HuH-7.5 (cell line): ENCODE data around the gene GNAT2.

Experiments
- DNase-seq: peaks from one replicate; pipeline ENCODE4 v3.0.0; 2011; ENCODE audit warnings: low spot score

Gene GNAT2

DNA sequence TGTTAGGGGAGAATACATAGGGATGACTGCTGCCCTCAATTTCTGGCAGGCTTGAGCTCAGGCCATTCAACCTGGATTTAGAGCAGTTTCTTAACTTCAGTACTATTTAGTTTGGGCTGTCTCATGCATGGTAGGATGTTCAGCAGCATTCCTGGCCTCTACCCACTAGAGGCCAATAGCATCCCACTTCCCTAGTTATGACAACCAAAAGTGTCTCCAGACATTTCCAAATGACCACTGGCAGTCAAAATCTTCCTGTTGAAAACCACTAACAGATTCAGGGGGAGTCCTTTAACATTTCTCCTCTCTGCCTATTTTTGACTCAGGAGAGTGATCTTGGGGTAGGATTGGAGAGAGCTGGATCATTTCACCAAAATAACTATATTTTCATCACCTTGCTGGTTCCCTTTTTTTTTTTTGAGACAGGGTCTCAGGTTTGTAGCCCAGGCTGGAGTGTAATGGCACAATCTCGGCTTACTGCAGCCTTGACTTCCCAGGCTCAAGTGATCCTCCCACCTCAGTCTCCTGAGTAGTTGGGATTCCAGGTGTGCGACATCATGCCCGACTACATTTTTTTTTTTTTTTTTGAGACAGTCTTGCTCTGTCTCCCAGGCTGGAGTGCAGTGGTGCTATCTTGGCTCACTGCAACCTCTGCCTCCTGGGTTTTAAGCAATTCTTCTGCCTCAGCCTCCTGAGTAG is 8.7 kb downstream of the GNAT2 start:
- no peak for DNase-seq

DNA sequence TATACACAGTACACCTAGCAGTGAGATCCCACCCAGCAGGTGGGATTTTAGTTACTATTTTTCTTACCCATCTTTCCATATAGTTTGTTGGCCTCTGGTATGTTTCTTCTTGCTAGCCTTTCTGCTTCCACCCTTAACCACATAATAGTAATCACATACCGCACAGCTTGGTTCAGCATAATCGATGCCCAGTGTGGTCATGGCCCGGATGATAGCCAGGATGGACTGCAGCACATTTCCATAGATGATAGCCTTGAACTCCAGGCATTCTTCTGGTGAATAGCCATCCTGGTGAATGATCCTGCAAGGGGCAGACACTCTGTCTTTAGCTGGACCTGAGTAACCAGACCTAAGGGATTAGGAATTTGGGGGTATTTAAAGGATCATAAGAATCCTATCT is 9.5 kb downstream of the GNAT2 start:
- DNase-seq: no peak

- DNase-seq: no peak
Observed at GRCh38 chr1:109605381-109605780, 14.0 kb downstream of the GNAT2 start.

DNA sequence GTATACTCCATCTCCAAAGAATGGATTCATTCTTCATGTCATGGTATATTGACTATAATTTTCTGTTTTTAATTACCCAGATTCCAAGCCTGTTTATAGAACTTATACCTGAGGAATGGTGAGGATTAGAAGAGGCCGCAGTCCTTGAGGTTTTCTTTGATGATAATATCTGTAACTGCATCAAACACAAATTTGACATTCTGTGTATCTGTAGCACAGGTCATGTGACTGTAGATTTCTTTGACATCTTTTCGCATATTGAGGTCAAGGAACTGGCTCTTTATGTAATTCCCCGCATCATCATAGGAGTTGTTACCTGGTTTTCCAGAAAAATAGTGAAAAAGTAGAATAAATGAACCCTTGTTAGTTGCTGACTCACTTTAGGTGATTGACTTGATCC is 16.2 kb downstream of the GNAT2 start:
- no peak for DNase-seq

DNA sequence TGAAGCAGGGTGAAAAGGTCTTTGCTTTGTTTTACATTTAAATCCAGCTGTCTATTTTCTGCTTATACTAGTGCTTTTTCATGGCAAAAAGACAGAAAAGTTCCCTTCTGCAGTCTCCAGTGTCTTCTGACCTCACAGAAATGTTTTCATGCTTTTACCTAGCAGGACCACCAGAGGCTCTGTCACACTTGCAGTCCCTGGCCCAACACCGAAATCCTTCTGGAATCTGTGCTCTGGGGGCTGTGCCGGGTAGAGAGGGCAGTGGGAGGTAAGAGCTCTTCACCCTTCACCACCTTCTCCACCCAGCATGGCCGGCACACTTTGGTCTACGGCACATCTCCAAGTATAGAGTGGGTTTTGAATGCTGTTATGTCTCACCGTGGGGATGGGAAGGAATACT is 20.8 kb downstream of the GNAT2 start:
- no peak for DNase-seq

- DNase-seq: no peak
Observed at GRCh38 chr1:109598156-109598555, 21.3 kb downstream of the GNAT2 start.

GRCh38 chr1:109595531-109595930 is 23.9 kb downstream of the GNAT2 start:
- DNase-seq: no peak

DNA sequence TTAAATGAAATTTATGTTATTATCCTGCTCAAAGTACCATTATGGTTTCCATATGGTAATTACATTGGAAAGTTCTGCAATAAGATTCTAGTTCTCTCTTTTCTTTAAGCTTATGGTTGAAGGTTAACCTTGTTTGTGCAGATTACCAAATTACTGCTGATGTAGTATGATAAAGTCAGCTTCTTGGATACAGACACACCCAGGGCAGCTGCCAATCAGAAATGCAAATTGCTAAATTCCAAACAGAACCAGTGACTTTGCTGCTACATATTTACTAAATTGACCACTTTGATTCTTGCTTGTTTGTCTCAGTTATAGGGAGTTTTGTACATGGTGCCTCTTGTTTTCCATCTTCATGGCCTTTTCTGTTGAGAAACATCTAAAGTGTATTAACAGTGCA is 26.5 kb downstream of the GNAT2 start:
- DNase-seq: no peak

GRCh38 chr1:109589679-109590078 is 29.7 kb downstream of the GNAT2 start:
- no peak for DNase-seq

DNA sequence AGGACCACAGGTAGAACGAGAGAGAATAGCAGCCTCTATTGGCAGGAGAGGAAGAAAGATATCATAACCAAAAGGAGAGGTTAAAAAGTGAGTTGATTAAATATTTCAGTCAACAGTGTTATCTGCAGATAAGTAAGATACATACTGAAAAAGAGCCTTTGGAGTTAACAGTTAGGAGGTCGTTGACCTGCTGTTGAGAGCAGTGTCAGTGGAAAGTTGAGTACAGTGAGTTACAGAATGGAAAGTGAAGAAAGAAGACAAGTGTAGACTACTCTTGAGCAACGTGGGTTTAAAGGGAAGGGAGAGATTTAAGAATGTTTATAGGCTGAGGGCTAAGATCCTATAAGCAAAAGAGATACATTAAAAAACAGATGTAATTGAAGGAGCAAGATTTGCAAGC is 30.2 kb downstream of the GNAT2 start:
- DNase-seq: no peak

GRCh38 chr1:109586055-109586454 is 33.4 kb downstream of the GNAT2 start:
- no peak for DNase-seq

DNA sequence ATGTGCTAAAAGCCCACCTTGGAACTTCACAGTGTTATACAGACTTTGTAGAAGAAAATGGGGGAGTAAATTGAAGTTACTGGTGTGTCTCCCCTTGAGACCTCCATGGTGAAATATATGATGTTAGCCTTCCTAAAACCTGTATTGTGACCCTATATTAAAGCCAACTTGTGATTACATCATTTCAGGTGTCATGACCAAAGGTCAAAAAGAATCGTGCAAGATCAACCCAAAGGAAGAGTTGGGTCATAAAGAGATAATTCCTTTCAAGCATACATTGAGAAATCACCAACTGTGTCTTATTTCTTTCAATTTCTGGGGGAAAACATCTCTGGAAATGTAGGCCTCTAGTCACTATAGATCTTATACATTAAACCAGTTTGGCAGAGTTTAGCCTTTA is 34.6 kb downstream of the GNAT2 start:
- no peak for DNase-seq

DNA sequence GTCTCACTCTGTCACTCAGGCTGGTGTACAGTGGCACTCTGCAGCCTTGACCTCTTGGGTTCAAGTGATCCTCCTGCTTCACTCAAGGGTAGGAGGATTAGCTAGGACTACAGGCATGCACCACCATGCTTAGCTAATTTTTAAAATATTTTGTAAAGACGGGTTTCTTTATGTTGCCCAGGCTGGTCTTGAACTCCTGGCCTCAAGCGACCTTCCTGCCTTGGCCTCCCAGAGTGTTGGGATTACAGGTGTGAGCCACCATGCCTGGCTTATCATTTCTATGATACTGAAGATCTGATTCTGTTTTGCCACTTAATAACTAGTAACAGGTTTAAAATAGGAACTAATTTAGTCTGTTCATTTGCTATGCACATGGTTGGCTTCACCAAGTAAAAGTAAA is 37.4 kb downstream of the GNAT2 start:
- no peak for DNase-seq

DNA sequence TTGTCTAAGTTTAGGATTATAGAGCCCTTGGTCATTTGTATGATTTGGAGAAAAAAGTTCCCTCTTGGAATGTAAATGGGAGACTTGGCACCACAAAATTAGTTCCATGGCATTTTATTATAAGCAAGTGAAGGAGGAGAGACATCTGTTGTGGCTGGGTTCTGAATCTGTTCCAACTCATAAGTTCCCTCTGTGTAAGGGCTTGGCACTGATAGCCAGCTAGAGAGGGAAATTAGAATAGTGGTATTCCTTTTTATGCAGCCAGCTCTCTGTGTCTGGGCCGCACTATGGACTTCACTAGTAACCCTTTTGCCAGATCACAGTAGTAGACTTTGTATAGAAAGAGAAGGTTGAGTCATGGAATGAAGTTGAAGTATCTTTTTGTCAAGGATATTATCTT is 39.9 kb downstream of the GNAT2 start:
- DNase-seq: no peak

DNA sequence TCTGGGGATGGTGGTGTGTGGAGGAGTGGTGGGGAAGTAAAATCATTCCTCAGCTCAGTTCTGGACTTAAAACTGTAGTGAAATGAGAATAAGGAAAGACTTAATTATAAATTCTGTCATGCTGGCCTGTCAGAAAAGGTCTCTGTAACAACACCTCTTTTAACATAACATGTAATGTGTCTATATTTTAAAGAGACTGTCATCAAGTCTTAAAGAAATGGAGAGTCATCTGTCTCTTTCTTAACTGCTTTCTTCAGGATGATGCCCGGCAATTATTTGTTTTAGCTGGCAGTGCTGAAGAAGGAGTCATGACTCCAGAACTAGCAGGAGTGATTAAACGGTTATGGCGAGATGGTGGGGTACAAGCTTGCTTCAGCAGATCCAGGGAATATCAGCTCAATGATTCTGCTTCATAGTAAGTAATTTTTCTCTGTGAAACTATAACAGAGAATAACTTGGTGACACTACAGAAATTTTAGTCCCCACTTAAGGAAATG is 40.4 kb downstream of the GNAT2 start:
- no peak for DNase-seq

- no peak for DNase-seq
Observed at GRCh38 chr1:109573785-109574184, 45.6 kb downstream of the GNAT2 start.

DNA sequence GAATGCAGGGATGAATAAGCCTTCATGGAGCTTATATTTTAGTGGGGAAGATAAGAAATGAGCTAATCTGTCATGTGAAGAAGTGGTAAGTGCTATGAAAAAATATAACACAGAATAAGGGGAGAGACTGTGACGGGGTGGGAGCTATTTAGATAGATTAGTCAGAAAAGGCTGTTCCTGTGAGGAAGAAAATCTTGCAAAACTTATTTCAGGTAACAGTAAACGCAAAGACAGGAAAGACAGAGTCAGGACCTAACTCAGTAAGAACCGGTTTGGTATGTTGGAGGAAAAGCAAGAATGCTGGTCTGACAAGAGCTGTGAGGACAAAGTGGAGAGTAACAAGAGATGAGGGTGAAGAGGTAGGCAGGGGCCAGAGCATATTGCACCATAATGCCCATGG is 49.0 kb downstream of the GNAT2 start:
- DNase-seq: no peak

DNA sequence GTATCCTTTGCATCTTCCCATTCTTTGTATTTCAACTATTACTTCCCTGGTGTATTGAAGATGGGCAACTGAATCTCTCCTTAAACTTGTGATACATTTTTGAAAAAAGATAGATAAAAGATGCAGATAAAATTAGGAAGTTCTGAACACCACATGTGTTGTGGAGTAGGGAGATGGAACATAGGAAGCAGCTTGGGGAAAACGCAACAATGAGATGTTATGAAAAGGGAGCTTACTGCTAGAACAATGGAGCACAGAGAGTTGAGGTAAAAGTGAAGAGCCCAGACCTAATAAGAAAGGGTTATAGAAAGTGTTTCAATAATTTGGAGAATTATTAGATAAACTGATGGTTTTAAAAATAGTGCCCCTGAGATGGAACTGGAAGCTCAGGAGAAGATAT is 50.1 kb downstream of the GNAT2 start:
- DNase-seq: no peak

- DNase-seq: no peak
Observed at GRCh38 chr1:109567877-109568672, 51.3 kb downstream of the GNAT2 start.

GRCh38 chr1:109566982-109567381 is 52.4 kb downstream of the GNAT2 start:
- DNase-seq: no peak

- DNase-seq: no peak
Observed at GRCh38 chr1:109565241-109565640, 54.2 kb downstream of the GNAT2 start.

DNA sequence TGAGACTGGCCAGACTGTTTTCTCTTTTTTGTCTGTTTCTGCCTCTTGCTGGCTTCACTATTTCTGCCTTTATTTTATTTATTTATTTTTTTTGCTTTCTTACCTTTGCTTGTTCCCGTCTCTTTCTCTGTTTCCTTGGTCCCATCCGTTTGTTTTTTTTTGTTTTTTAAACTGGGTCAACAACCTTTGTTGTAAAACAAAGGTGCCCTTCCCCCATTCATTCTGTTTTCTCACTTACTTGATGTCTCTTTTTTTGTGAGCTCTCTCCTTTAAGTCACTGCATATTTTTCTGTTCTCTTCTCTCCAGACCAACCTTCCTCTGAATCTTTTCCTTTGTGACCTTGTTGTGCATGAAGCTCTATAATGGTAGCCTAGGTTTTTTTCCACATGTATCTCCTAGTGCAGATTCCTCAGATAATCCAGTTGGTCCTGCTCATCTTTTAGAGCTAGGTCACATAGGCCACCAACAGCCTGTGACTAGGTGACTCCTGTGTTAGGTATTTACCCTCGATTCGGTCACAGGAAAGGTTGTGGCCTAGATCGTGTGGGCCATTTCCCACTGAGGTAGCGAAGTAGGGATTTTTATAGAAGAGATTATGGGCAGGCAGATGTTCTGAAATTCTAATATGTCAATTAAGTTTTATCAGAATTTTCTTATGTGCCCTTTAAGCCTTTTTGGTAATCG is 55.1 kb downstream of the GNAT2 start:
- DNase-seq: no peak

DNA sequence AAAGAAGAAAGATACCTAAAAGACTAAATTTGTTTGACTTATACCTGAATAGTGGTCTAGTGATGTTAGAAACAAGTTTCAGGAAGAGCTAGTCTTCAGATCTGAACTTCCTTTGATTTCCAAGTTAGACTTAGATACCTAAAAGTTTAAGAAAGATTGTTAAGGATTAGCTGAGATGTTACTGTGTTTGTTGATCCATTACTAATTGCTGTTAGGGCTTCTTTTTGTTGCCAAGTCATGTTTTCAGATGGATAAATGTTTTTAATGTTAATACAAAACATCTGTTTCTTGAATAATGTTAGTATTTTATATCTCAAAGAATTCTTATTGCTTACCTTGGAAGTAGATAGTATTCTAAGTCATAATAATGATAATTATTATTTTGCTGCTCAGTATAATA is 59.4 kb downstream of the GNAT2 start:
- no peak for DNase-seq
